ENCODE data around the gene FBXO22. TPM values are rescaled to one million over a fixed set of nuclear protein-coding genes. Genes with fewer than 3 reads are reported as not detected.

Gene FBXO22
- total RNA-seq (2022): 43.9 and 47.7 TPM in 2 replicates
- Bru-seq, nascent RNA: percentile 90 among the genes with signal in this experiment
- percentile 92 among the genes with signal in this experiment for BruChase-seq, experiment 1, labeled RNA remaining after a 2-hour chase
- BruChase-seq, experiment 2, labeled RNA remaining after a 6-hour chase: percentile 84 among the genes with signal in this experiment
- long read RNA-seq, full-length matches to known transcripts: 113 of 127 reads
- long read RNA-seq, partial matches to known transcripts: 4 of 127 reads
- long read RNA-seq, other reads (novel, unspliced or antisense): 10 of 127 reads

DNA sequence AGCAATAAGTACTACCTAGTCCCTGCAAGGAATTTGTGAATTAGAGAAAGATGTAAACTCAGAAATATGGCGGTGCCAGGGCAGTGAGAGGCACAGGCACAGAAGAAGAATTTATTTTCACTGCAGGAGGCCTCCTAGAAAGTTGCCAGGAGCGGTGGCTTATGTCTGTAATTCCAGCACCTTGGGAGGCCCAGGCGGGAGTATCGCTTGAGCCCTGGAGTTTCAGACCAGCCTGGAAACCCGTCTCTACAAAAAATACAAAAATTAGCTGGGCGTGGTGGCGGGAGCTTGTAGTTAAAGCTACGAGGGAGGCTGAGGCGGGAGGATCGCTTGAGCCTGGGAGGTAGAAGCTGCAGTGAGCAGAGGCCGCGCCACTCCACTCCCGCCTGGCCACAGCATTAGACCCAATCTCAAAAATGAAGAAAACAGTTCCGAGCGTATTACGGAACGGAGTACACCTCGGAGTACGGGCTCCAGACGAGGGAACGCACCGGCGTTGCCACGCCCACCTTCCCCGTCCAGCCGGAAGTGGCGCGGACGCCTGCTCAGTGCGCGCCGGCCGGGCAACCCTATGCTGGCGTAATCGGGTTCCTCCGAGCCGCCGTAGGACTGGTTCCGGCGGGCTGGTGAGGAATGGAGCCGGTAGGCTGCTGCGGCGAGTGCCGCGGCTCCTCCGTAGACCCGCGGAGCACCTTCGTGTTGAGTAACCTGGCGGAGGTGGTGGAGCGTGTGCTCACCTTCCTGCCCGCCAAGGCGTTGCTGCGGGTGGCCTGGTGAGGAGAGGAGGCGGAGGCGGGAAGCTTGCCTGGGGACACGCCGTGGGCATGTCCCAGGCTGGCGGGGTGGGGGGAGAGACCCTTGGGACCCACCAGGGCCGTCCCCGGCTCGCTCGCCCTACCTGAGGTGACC lies at the start of gene FBXO22:
Gene FBXO22, plus strand, starts transcription at position 548 of the 909 bp plus-strand sequence. Its CDS starts 86 bp downstream, at position 634.
- TSS peak; percentile 89 for BruUV-seq (replicated peaks)

GRCh38 chr15:75857886-75858285 lies 45.8 kb upstream of the FBXO22 start:
- BruUV-seq (replicated peaks): no TSS peak
- Mint-ChIP-seq H3K4me1 (ENCODE audit: low read depth, unreplicated experiment) (peaks cover 4% of the 10 kb centered on the region), H3K27me3 (ENCODE audit: insufficient read depth, unreplicated experiment) (no peaks in the 10 kb centered on the region), H3K9me3 (ENCODE audit: unreplicated experiment) (no peaks in the 10 kb centered on the region), H3K4me3 (ENCODE audit: unreplicated experiment) (no peak overlapping the region), H3K36me3 (ENCODE audit: insufficient read depth, unreplicated experiment) (peaks cover 28% of the 10 kb centered on the region), H3K27ac (ENCODE audit: unreplicated experiment) (no peak overlapping the region)
- Histone ChIP-seq H3K9me3 (no peaks in the 10 kb centered on the region), H3K4me3 (ENCODE audit: low read depth, low read length) (no peak overlapping the region), H3K27me3 (replicated peaks; ENCODE audit: control insufficient read depth, insufficient read depth, low read length) (no peaks in the 10 kb centered on the region), H3K4me1 (no peaks in the 10 kb centered on the region), H3K36me3 (ENCODE audit: control insufficient read depth, insufficient read depth, low read length) (no peaks in the 10 kb centered on the region)
- TF ChIP-seq CTCF (IDR thresholded peaks at IDR 0.05; ENCODE audit: insufficient read depth in 1 of 2, low read depth in 1 of 2, low read length in 1 of 2, severe bottlenecking in 1 of 2, unreplicated experiment in 1 of 2): no peak
- ChIA-PET CTCF (no interaction called here), POLR2A (no interaction called here)
- intact Hi-C loops (cut with micrococcal nuclease; ENCODE audit: unreplicated experiment): no loop called here
- no peak for DNase-seq

More for the DNA sequence above, at the start of gene FBXO22:
- H3K27me3 Mint-ChIP-seq (ENCODE audit: insufficient read depth, unreplicated experiment): no peaks in the 10 kb centered on the region
- H3K27me3 ChIP-seq (replicated peaks; ENCODE audit: control insufficient read depth, insufficient read depth, low read length): no peaks in the 10 kb centered on the region
- H3K4me3 ChIP-seq (ENCODE audit: low read depth, low read length): peak within 1 kb of the TSS; percentile 83
- POLR2A ChIA-PET: interaction anchor here (0.6 to 1.3 kb wide), 3 partner anchors 60 to 156 kb away, joined by 4 to 16 read pairs (median 5); partner anchors contain the start of genes TMEM266 and UBE2Q2
- peak within 1 kb of the TSS; percentile 99 for H3K4me3 Mint-ChIP-seq (ENCODE audit: unreplicated experiment)
- H3K36me3 ChIP-seq (ENCODE audit: control insufficient read depth, insufficient read depth, low read length): no peaks in the 10 kb centered on the region
- peaks cover 10% of the 10 kb centered on the region for H3K4me1 Mint-ChIP-seq (ENCODE audit: low read depth, unreplicated experiment)
- no peaks in the 10 kb centered on the region for H3K9me3 Mint-ChIP-seq (ENCODE audit: unreplicated experiment)
- TF ChIP-seq CTCF (IDR thresholded peaks at IDR 0.05; ENCODE audit: insufficient read depth in 1 of 2, low read depth in 1 of 2, low read length in 1 of 2, severe bottlenecking in 1 of 2, unreplicated experiment in 1 of 2): no peak
- H3K27ac Mint-ChIP-seq (ENCODE audit: unreplicated experiment): peak within 1 kb of the TSS; percentile 98
- intact Hi-C loops (cut with micrococcal nuclease; ENCODE audit: unreplicated experiment): loop anchor here (2.0 to 5.0 kb wide), 3 partner anchors 17 to 91 kb away; partner anchors contain the start of gene UBE2Q2
- peaks cover 37% of the 10 kb centered on the region for H3K36me3 Mint-ChIP-seq (ENCODE audit: insufficient read depth, unreplicated experiment)
- H3K9me3 ChIP-seq: no peaks in the 10 kb centered on the region
- CTCF ChIA-PET: interaction anchor here (0.9 to 1.1 kb wide), 3 partner anchors 26 to 303 kb away, joined by 3 to 4 read pairs (median 3); no protein-coding TSS in a partner anchor
- peaks cover 17% of the 10 kb centered on the region for H3K4me1 ChIP-seq
- DNase-seq: peak; percentile 89 to 94

DNA sequence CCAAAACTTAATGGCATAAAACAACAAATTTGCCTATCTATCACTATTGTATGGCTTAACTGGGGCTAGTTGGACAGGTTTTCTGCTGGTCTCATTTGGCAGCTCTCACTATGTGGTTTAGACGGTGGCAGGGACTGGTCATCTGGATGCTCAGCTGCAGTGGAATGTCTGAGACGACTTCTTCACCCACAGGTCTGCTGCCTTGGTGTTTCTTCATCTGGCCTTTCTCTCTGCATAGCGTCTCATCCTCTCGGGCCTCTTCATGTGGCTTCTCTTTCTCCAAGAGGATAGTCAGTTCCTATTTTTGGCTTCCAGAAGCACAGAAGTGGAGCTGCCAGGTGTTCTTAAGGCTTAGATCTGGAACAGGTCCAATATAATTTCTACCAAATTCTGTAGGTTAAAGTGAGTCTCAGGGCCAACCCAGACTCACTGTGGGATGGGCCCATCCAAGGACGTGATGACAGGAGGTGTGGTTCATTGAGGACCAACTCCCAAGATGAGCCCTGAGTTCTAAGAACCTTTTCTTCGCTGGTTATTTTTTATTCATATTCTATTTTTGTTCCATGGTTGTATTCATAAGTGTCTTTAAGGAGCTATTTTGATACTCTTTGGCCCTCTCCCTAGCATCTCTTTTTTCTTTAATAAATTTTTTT lies 41.8 kb upstream of the FBXO22 start:
- Histone ChIP-seq H3K36me3 (ENCODE audit: control insufficient read depth, insufficient read depth, low read length) (no peaks in the 10 kb centered on the region), H3K9me3 (no peaks in the 10 kb centered on the region), H3K4me1 (peaks cover 11% of the 10 kb centered on the region), H3K4me3 (ENCODE audit: low read depth, low read length) (no peak overlapping the region), H3K27me3 (replicated peaks; ENCODE audit: control insufficient read depth, insufficient read depth, low read length) (no peaks in the 10 kb centered on the region)
- Mint-ChIP-seq H3K4me1 (ENCODE audit: low read depth, unreplicated experiment) (peaks cover 26% of the 10 kb centered on the region), H3K36me3 (ENCODE audit: insufficient read depth, unreplicated experiment) (peaks cover 25% of the 10 kb centered on the region), H3K4me3 (ENCODE audit: unreplicated experiment) (no peak overlapping the region), H3K27ac (ENCODE audit: unreplicated experiment) (no peak overlapping the region), H3K27me3 (ENCODE audit: insufficient read depth, unreplicated experiment) (no peaks in the 10 kb centered on the region), H3K9me3 (ENCODE audit: unreplicated experiment) (no peaks in the 10 kb centered on the region)
- no peak for DNase-seq
- intact Hi-C loops (cut with micrococcal nuclease; ENCODE audit: unreplicated experiment): no loop called here
- POLR2A ChIA-PET: no interaction called here
- CTCF ChIA-PET: no interaction called here
- TF ChIP-seq CTCF (IDR thresholded peaks at IDR 0.05; ENCODE audit: insufficient read depth in 1 of 2, low read depth in 1 of 2, low read length in 1 of 2, severe bottlenecking in 1 of 2, unreplicated experiment in 1 of 2): no peak
- no TSS peak for BruUV-seq (replicated peaks)
